Psoas muscle (tissue), 8 donors: ENCODE measurements around the gene MPP3. TPM values are rescaled to one million over a fixed set of nuclear protein-coding genes. Genes with fewer than 3 reads are reported as not detected.

Source experiments
- ATAC-seq, 4 donors: fragments of 200-7000 bp; cut with Tn5 transposase; one replicate each; pipeline ENCODE4 v1.9.1; 2020; ENCODE audit warnings: moderate library complexity in 3 of 4, mild to moderate bottlenecking in 2 of 4
- DNase-seq, 2 donors: peaks; one replicate each; pipeline ENCODE4 v3.0.0-alpha.2; 2020
- H3K27ac ChIP-seq: fragments of 200-600 bp; one replicate; pipeline ENCODE4 v1.8.0; 2022
- H3K27me3 ChIP-seq, 3 donors: fragments of 200-600 bp in 1 of 3; one replicate each; pipeline versions ENCODE4 v1.6.1 to v1.8.0; 2013 to 2022; ENCODE audit warnings: low read length in 2 of 3, mild to moderate bottlenecking in 2 of 3, moderate library complexity in 1 of 3; ENCODE audit not compliant: insufficient read depth in 3 of 3
- H3K36me3 ChIP-seq, 2 donors: fragments of 200-600 bp in 1 of 2; one replicate each; pipeline versions ENCODE4 v1.6.1 to v1.8.0; 2013 to 2022; ENCODE audit warnings: low read depth in 1 of 2, mild to moderate bottlenecking in 1 of 2, moderate library complexity in 1 of 2; ENCODE audit not compliant: insufficient read depth in 1 of 2
- H3K4me1 ChIP-seq: fragments of 200-600 bp; one replicate; pipeline ENCODE4 v1.8.0; 2022
- H3K4me3 ChIP-seq: fragments of 200-600 bp; one replicate; pipeline ENCODE4 v1.8.0; 2022; ENCODE audit warnings: mild to moderate bottlenecking
- H3K9me3 ChIP-seq: fragments of 200-600 bp; one replicate; pipeline ENCODE4 v1.8.0; 2022
- CTCF ChIP-seq: fragments of 200-600 bp; IDR thresholded peaks from one replicate; pipeline ENCODE4 v1.8.0; 2022; ENCODE audit warnings: antibody characterized with exemption
- WGBS, 3 donors: extraction: QIAGEN DNeasy Blood & Tissue Kit; methylation state at CpG; one replicate each; pipeline versions ENCODE4 v1.1.6 to v1.1.7; 2013; 5-methylcytosine and 5-hydroxymethylcytosine counted together
- intact Hi-C, 2 donors: fragments of 100-400 bp; cut with DNase I; formaldehyde crosslinking; loops; one replicate each; pipeline versions ENCODE4 v1.11.0 to v1.14.2; 2022
- polyA plus RNA-seq, 3 donors: library from polyadenylated mRNA; stranded (reverse); fragments of 200-250 nt; gene quantifications; one replicate each; pipeline ENCODE4 v1.2.3, GENCODE V29; 2013
- total RNA-seq, 4 donors: library from RNA; stranded (reverse); fragmentation: NEBNext Ultra II Directional in 2 of 4; extraction: Animal tissue kit (Norgen Biotek cat#: 25700) in 2 of 4; gene quantifications; one replicate each; pipeline versions ENCODE4 v1.2.1 to v1.2.4, GENCODE V29; 2021 to 2023
- donor health status: healthy with polysubstance abuse.
- donor health status: DM: no; HTN: no; CAD: no; lungs with moderate emphysema.
- donor health status: Bipolar disorder and iron deficiency.
- donor health status: healthy.
- donor health status: DM: yes; HTN: yes; CAD: no.
- donor health status: DM: no; HTN: no; CAD: no.
- donor health status: DM: no; HTN: no; CAD: no.
- donor health status: DM: yes; HTN: yes; CAD: no.

Gene MPP3
- total and polyA plus RNA-seq, 7 donors, result 1.0 to 2.0 (median 1.5) TPM

- DNase-seq (peak in 1 of 2 donors; percentile 74), ATAC-seq (peak in 3 of 4 donors; percentile 54 to 82 (median 66))
- 18 to 35% (median 22%) methylated on average over 9 of the region's 9 CpGs for WGBS, 3 donors
- no peak for TF ChIP-seq CTCF
- no peak overlapping the region for H3K4me3 ChIP-seq
- H3K36me3 ChIP-seq, result no peaks in the 10 kb centered on the region
- no peaks in the 10 kb centered on the region for H3K9me3 ChIP-seq
- H3K27me3 ChIP-seq, result peaks cover 0 to 3% (median 0%) of the 10 kb centered on the region in 3 donors
- intact Hi-C loops, result no loop called here
- H3K27ac ChIP-seq, result peak overlapping the region; percentile 53
- peaks cover 9% of the 10 kb centered on the region for H3K4me1 ChIP-seq
These were observed 28.1 kb upstream of the MPP3 start for GRCh38 chr17:43860927-43861622.

GRCh38 chr17:43860077-43860725 lies 27.3 kb upstream of the MPP3 start:
- intact Hi-C loops, result no loop called here
- H3K4me1 ChIP-seq, result peaks cover 9% of the 10 kb centered on the region
- no peak for DNase-seq
- H3K4me3 ChIP-seq, result no peak overlapping the region
- H3K9me3 ChIP-seq, result no peaks in the 10 kb centered on the region
- no peak for TF ChIP-seq CTCF
- WGBS, 3 donors, result 48 to 65% (median 60%) methylated on average over 12 of the region's 12 CpGs
- H3K36me3 ChIP-seq, result no peaks in the 10 kb centered on the region
- peak in 2 of 4 donors; percentile 31 to 34 for ATAC-seq
- H3K27me3 ChIP-seq, result peaks cover 0 to 3% (median 0%) of the 10 kb centered on the region in 3 donors
- H3K27ac ChIP-seq, result no peak overlapping the region

- intact Hi-C loops, result no loop called here
- Histone ChIP-seq H3K27ac (peak overlapping the region; percentile 55), H3K4me1 (peaks cover 9% of the 10 kb centered on the region), H3K36me3 (no peaks in the 10 kb centered on the region), H3K9me3 (no peaks in the 10 kb centered on the region), H3K27me3 (peaks cover 0 to 3% (median 0%) of the 10 kb centered on the region in 3 donors), H3K4me3 (peak overlapping the region; percentile 6)
- no peak for DNase-seq
- no peak for ATAC-seq
- 52 to 66% (median 63%) methylated on average over 12 of the region's 12 CpGs for WGBS, 3 donors
- no peak for TF ChIP-seq CTCF
These were observed 25.1 kb upstream of the MPP3 start for GRCh38 chr17:43857957-43858600.

GRCh38 chr17:43857141-43857540 lies 24.2 kb upstream of the MPP3 start:
- Histone ChIP-seq H3K27ac (no peak overlapping the region), H3K9me3 (no peaks in the 10 kb centered on the region), H3K4me3 (no peak overlapping the region), H3K36me3 (no peaks in the 10 kb centered on the region), H3K4me1 (peaks cover 9% of the 10 kb centered on the region), H3K27me3 (peaks cover 0 to 3% (median 0%) of the 10 kb centered on the region in 3 donors)
- WGBS, 3 donors, result 88 to 95% (median 92%) methylated on average over 5 of the region's 5 CpGs
- TF ChIP-seq CTCF, result no peak
- DNase-seq, result no peak
- ATAC-seq, result no peak
- intact Hi-C loops, result no loop called here
